Endothelial cell of umbilical vein (primary cell): Measurements from ENCODE around the gene SDC1. TPM values are rescaled to one million over a fixed set of nuclear protein-coding genes. Genes with fewer than 3 reads are reported as not detected.

Experiments used
- BruUV-seq: library from RNA; stranded (reverse); fragments of 400-500 nt; replicated peaks from 2 replicates; lab custom pipeline; 2021; lab: Mats Ljungman, UMichigan
- CTCF ChIA-PET: fragments of 300-600, 350-600 bp; sonication (Branson Sonifier 250); formaldehyde crosslinking; loops from one replicate; lab custom pipeline; 2021; ENCODE audit warnings: antibody characterized with exemption, inconsistent platforms; lab: Charles Lee
- POLR2A ChIA-PET: fragments of 300-600, 350-600 bp; sonication (Branson Sonifier 250); formaldehyde crosslinking; loops from one replicate; lab custom pipeline; 2021; ENCODE audit warnings: antibody characterized with exemption, inconsistent platforms; lab: Charles Lee
- DNase-seq: peaks from one replicate; pipeline ENCODE4 v3.0.0-alpha.2; 2011; ENCODE audit warnings: low read depth, low spot score
- FAIRE-seq: peaks from 2 replicates; lab custom pipeline; 2011; peaks lifted over from hg19 to GRCh38; lab: Jason Lieb, UNC
- H2AFZ ChIP-seq: 2 replicates; pipeline ENCODE4 v1.6.0; 2012; ENCODE audit warnings: low read depth, low read length, control low read depth, inconsistent platforms
- H3K27ac ChIP-seq: 2 replicates; pipeline ENCODE4 v1.5.1; 2011; ENCODE audit warnings: low read depth, mild to moderate bottlenecking, control low read depth, low read length, moderate library complexity; ENCODE audit not compliant: insufficient read depth
- H3K27me3 ChIP-seq, 2 experiments: 2 replicates each; pipeline versions ENCODE4 v1.6.0 to v1.6.1; 2011; ENCODE audit warnings: low read length in 2 of 2, mixed read lengths in 1 of 2; ENCODE audit not compliant: control insufficient read depth in 2 of 2, insufficient read depth in 2 of 2
- H3K36me3 ChIP-seq, 2 experiments: 2 replicates in 1 of 2; 3 replicates in 1 of 2; pipeline ENCODE4 v1.5.1; 2011; ENCODE audit warnings: low read length in 2 of 2, mild to moderate bottlenecking in 1 of 2, moderate library complexity in 1 of 2; ENCODE audit not compliant: control insufficient read depth in 2 of 2, insufficient read depth in 2 of 2; ENCODE audit errors: extremely low read depth in 1 of 2
- H3K4me1 ChIP-seq: 3 replicates; pipeline ENCODE4 v1.5.1; 2011; ENCODE audit warnings: mild to moderate bottlenecking, low read length; ENCODE audit not compliant: control insufficient read depth, insufficient read depth; ENCODE audit errors: extremely low read depth
- H3K4me2 ChIP-seq: 2 replicates; pipeline ENCODE4 v1.6.1; 2011; ENCODE audit warnings: low read length, control low read depth, mixed read lengths; ENCODE audit not compliant: insufficient read depth
- H3K4me3 ChIP-seq, 3 experiments: fragments of 200-600 bp in 1 of 3; sonication (generic), shearing (Covaris generic) in 1 of 3; replicated peaks in 1 of 3; 2 replicates each; pipeline ENCODE4 v1.5.1; 2011 to 2016; ENCODE audit warnings: control low read depth in 3 of 3, low read length in 3 of 3, mild to moderate bottlenecking in 2 of 3, inconsistent platforms in 1 of 3, low read depth in 1 of 3, moderate library complexity in 1 of 3; ENCODE audit not compliant: insufficient read depth in 1 of 3
- H3K79me2 ChIP-seq: 2 replicates; pipeline ENCODE4 v1.6.0; 2012; ENCODE audit warnings: low read length, inconsistent platforms; ENCODE audit not compliant: control insufficient read depth, insufficient read depth
- H3K9ac ChIP-seq: replicated peaks from 2 replicates; pipeline ENCODE3; 2011; ENCODE audit warnings: low read length, control low read depth; ENCODE audit not compliant: insufficient read depth; ENCODE audit errors: extremely low read depth
- H3K9me1 ChIP-seq: replicated peaks from 3 replicates; pipeline ENCODE4 v1.6.0; 2011; ENCODE audit warnings: mild to moderate bottlenecking, low read length; ENCODE audit not compliant: control insufficient read depth, insufficient read depth; ENCODE audit errors: extremely low read depth
- H3K9me3 ChIP-seq: replicated peaks from 2 replicates; pipeline ENCODE4 v1.5.1; 2012; ENCODE audit warnings: low read length, inconsistent platforms; ENCODE audit not compliant: control insufficient read depth, insufficient read depth
- H4K20me1 ChIP-seq: replicated peaks from 2 replicates; pipeline ENCODE3; 2011; ENCODE audit warnings: mild to moderate bottlenecking, low read length; ENCODE audit not compliant: control insufficient read depth, insufficient read depth; ENCODE audit errors: extremely low read depth
- CTCF ChIP-seq, 2 donors: IDR thresholded peaks; 1 replicate in 1 of 2; 2 replicates in 1 of 2; pipeline ENCODE4 v1.5.1; 2011; ENCODE audit warnings: low read length in 2 of 2, mild to moderate bottlenecking in 2 of 2, moderate library complexity in 2 of 2, control low read depth in 1 of 2, inconsistent platforms in 1 of 2, low read depth in 1 of 2; ENCODE audit not compliant: insufficient read depth in 1 of 2; ENCODE audit errors: extremely low read depth in 1 of 2
- EZH2 ChIP-seq: IDR thresholded peaks from 2 replicates; pipeline ENCODE4 v1.6.1; 2012; ENCODE audit warnings: borderline replicate concordance, low read depth, mild to moderate bottlenecking, moderate library complexity, low read length, inconsistent platforms; ENCODE audit not compliant: severe bottlenecking
- FOS ChIP-seq: IDR thresholded peaks from 2 replicates; pipeline ENCODE4 v1.6.1; 2011; ENCODE audit warnings: mild to moderate bottlenecking, low read length, moderate library complexity, borderline replicate concordance; ENCODE audit not compliant: insufficient read depth
- GATA2 ChIP-seq: IDR thresholded peaks from 2 replicates; pipeline ENCODE4 v1.7.0; 2011; ENCODE audit warnings: low read depth, mild to moderate bottlenecking, moderate library complexity, mixed read lengths, low read length; ENCODE audit not compliant: insufficient read length, insufficient read depth
- JUN ChIP-seq: IDR thresholded peaks from 2 replicates; pipeline ENCODE4 v1.6.1; 2011; ENCODE audit warnings: borderline replicate concordance, low read depth; ENCODE audit not compliant: insufficient read length, insufficient read depth
- MYC ChIP-seq: IDR thresholded peaks from one replicate; pipeline ENCODE4 v1.6.1; 2011; ENCODE audit warnings: mild to moderate bottlenecking, low read depth, low read length
- POLR2A ChIP-seq: IDR thresholded peaks from 2 replicates; pipeline ENCODE4 v1.6.1; 2012; ENCODE audit warnings: low read depth, mild to moderate bottlenecking, control low read depth, low read length
- POLR2AphosphoS5 ChIP-seq: IDR thresholded peaks from 2 replicates; pipeline ENCODE4 v1.6.1; 2012; ENCODE audit warnings: low read depth, mild to moderate bottlenecking, control low read depth, low read length, moderate library complexity; ENCODE audit not compliant: insufficient read depth
- dilution Hi-C: fragments of 300-500 bp; cut with MboI; formaldehyde crosslinking; loops from one replicate; pipeline ENCODE4 v1.15.0; 2019; ENCODE audit warnings: low sequenced_read_pairs; ENCODE audit not compliant: extremely low pct_ligation_motif_present
- intact Hi-C: fragments of 100-400 bp; cut with micrococcal nuclease; formaldehyde crosslinking; loops from one replicate; pipeline ENCODE4 v1.10.0; 2022
- polyA plus RNA-seq, 4 experiments: library from polyadenylated mRNA; depleted of rRNA in 3 of 4; stranded (reverse) in 3 of 4; unstranded in 1 of 4; fragments of >200 nt; gene quantifications; 2 replicates each; pipeline versions ENCODE4 v1.2.1 to v1.2.3, GENCODE V29; 2011 to 2012; ENCODE audit warnings: missing spikeins in 1 of 4
- total RNA-seq: library from RNA; stranded (reverse); gene quantifications from 2 replicates; pipeline ENCODE4 v1.2.3, GENCODE V29; 2021
- TF ChIP-seq, protein P1 (sequence below): IDR thresholded peaks from 2 replicates; pipeline ENCODE4 v1.6.1; 2011; ENCODE audit not compliant: insufficient read depth, insufficient read length

The SDC1 gene
- total and polyA plus RNA-seq, 2 donors (not counting 3 experiments of a cell fraction or from before 2014, with no cell fraction given): 3.2 to 4.0 TPM

GRCh38 chr2:20223407-20224163, 1.3 kb downstream of the SDC1 start:
- dilution Hi-C loops: no loop called here
- Histone ChIP-seq H3K27me3 (peaks cover 6 to 15% of the 10 kb centered on the region in 2 experiments), H3K4me1 (peaks cover 6% of the 10 kb centered on the region), H3K4me3 (peak overlapping the region; percentile 17 to 45 (median 44)), H3K9me3 (no peaks in the 10 kb centered on the region), H3K9ac (peak overlapping the region; percentile 8), H3K36me3 (no peaks in the 10 kb centered on the region), H3K4me2 (peak overlapping the region; percentile 73), H4K20me1 (no peaks in the 10 kb centered on the region), H2AFZ (peak overlapping the region; percentile 33), H3K79me2 (no peaks in the 10 kb centered on the region), H3K9me1 (no peaks in the 10 kb centered on the region), H3K27ac (no peak overlapping the region)
- no TSS peak for BruUV-seq
- intact Hi-C loops: loop anchor here (1.0 to 2.0 kb wide), 3 partner anchors 88 to 207 kb away; no protein-coding TSS in a partner anchor
- TF ChIP-seq GATA2: no peak
- TF ChIP-seq EZH2: peak; percentile 31
- CTCF ChIA-PET: interaction anchor here (0.7 to 4.9 kb wide), 6 partner anchors 8 to 172 kb away, joined by 3 to 76 read pairs (median 6); partner anchors contain the start of gene LAPTM4A
- no peak for FAIRE-seq
- DNase-seq: peak; percentile 38
- POLR2A ChIA-PET: interaction anchor here (0.6 kb wide), 1 partner anchor 72 kb away, joined by 3 read pairs; no protein-coding TSS in a partner anchor

DNA sequence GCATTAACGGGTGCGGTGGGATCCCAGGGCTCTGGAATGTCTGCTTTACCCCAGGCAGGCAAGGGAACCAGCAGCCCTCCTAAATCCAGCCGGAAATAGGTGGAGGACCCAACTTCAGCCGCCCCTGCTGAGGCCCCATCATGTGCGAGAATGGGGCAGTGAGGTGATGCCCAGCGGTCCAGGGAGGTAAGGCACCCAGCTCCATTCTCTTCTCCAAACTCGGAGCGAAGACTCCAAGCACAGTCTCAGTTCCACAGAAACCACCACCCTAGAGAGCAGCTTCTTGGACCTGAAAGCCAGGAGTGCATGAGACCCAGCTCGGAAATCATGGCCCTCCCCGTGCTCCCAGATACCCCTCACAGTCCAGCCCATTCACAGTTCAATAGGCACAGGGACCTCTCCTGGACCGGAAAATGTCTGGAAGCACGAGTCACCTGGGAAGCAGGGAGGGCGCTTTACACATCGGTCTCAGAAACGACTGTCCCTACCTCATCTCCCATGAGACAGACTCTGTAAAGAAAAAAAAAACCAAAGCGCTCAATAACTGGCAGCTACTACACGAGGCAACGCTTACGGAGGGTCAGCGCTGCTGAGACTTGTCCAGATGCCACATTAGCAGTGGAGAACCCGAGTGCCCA, 2.0 kb downstream of the SDC1 start:
- Histone ChIP-seq H2AFZ (peak overlapping the region; percentile 33), H4K20me1 (no peaks in the 10 kb centered on the region), H3K4me3 (peak overlapping the region in 1 of 3 experiments; percentile 45), H3K36me3 (no peaks in the 10 kb centered on the region), H3K79me2 (no peaks in the 10 kb centered on the region), H3K4me2 (peak overlapping the region; percentile 73), H3K9me1 (no peaks in the 10 kb centered on the region), H3K9me3 (no peaks in the 10 kb centered on the region), H3K4me1 (peaks cover 6% of the 10 kb centered on the region), H3K27ac (no peak overlapping the region), H3K9ac (no peak overlapping the region), H3K27me3 (peaks cover 6 to 15% of the 10 kb centered on the region in 2 experiments)
- ChIA-PET POLR2A (interaction anchor here (0.6 kb wide), 2 partner anchors 71 to 210 kb away, joined by 3 to 4 read pairs; no protein-coding TSS in a partner anchor), CTCF (interaction anchor here (0.7 to 4.9 kb wide), 4 partner anchors 9 to 115 kb away, joined by 3 to 76 read pairs (median 25); no protein-coding TSS in a partner anchor)
- FAIRE-seq: peak; percentile 63
- BruUV-seq: no TSS peak
- dilution Hi-C loops (no loop called here), intact Hi-C loops (loop anchor here (2.0 kb wide), 1 partner anchor 206 kb away; no protein-coding TSS in a partner anchor)
- TF ChIP-seq POLR2A: no peak
- TF ChIP-seq, protein P1, sequence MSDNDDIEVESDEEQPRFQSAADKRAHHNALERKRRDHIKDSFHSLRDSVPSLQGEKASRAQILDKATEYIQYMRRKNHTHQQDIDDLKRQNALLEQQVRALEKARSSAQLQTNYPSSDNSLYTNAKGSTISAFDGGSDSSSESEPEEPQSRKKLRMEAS: no peak
- TF ChIP-seq CTCF (IDR thresholded peaks at IDR 0.05; ENCODE audit: extremely low read depth in 1 of 2, insufficient read depth in 1 of 2, low read depth in 1 of 2, low read length in 2 of 2): no peak
- no peak for TF ChIP-seq FOS
- TF ChIP-seq JUN: no peak
- TF ChIP-seq MYC: no peak
- no peak for TF ChIP-seq POLR2AphosphoS5
- no peak for TF ChIP-seq GATA2
- no peak for TF ChIP-seq EZH2
- no peak for DNase-seq
